Activated CD8-positive, alpha-beta memory T cell treated with anti-CD3 and anti-CD28 coated beads, Interleukin-2, amount 10 ng/mL, durations not matched to agents 7 days and 5 days (primary cell): ENCODE results near the gene DNMBP. TPM values are rescaled to one million over a fixed set of nuclear protein-coding genes. Genes with fewer than 3 reads are reported as not detected.
A peak's percentile ranks its signal among the peaks of the same experiment; 100 is the strongest.

Source experiments
- ATAC-seq: fragments of 150-1000 bp; cut with Tn5 transposase; one replicate; pipeline ENCODE4 v1.10.0; 2021; ENCODE audit warnings: moderate library complexity
- CTCF ChIA-PET: fragments of 350-600 bp; sonication (Branson Sonifier 250); formaldehyde crosslinking; loops from one replicate; lab custom pipeline; 2021; ENCODE audit warnings: antibody characterized with exemption; lab: Charles Lee
- DNase-seq: peaks from one replicate; pipeline ENCODE4 v3.0.0-alpha.2; 2020
- H3K27ac Mint-ChIP-seq: one replicate; pipeline ENCODE4 v1.8.0; 2021; ENCODE audit warnings: mild to moderate bottlenecking, mixed read lengths
- H3K27me3 Mint-ChIP-seq: one replicate; pipeline ENCODE4 v1.8.0; 2021; ENCODE audit warnings: mixed read lengths
- H3K36me3 Mint-ChIP-seq: one replicate; pipeline ENCODE4 v1.8.0; 2021; ENCODE audit warnings: mild to moderate bottlenecking, mixed read lengths
- H3K4me1 Mint-ChIP-seq: one replicate; pipeline ENCODE4 v1.8.0; 2021; ENCODE audit warnings: mixed read lengths
- H3K4me3 Mint-ChIP-seq: one replicate; pipeline ENCODE4 v1.8.0; 2021; ENCODE audit warnings: mild to moderate bottlenecking, moderate library complexity, mixed read lengths
- H3K9me3 Mint-ChIP-seq: one replicate; pipeline ENCODE4 v1.8.0; 2022; ENCODE audit warnings: low read depth, mixed read lengths
- total RNA-seq, 2 experiments: library from RNA; stranded (reverse); gene quantifications; one replicate each; pipeline ENCODE4 v1.2.3, GENCODE V29; 2021

DNMBP gene
- total RNA-seq, 2 experiments from 2014 or later, result 3.4 to 5.1 TPM

DNA sequence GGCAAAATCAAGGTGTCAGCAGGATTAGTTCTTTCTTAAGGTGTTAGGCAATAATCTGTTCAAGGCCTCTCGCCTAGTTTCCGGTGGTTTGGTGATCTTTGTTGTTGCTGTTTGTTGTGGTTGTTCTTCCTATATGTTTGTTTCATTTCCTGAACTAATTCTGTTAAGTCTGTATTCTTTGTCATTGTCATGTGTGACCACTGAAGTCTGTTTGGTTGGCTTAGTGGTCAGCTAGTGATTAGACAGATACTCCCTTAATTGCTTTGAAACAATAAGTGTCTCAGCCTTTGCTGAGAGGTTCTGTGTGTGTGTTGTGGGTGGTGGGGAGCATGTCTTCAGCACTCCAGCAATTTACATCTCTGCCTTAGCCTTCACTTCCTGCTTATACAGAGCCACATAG is 181.3 kb downstream of the DNMBP start:
- Mint-ChIP-seq H3K4me1 (peaks cover 14% of the 10 kb centered on the region), H3K9me3 (peaks cover 11% of the 10 kb centered on the region), H3K27me3 (peaks cover 3% of the 10 kb centered on the region), H3K36me3 (peaks cover 16% of the 10 kb centered on the region), H3K27ac (peak overlapping the region; percentile 78), H3K4me3 (no peak overlapping the region)
- DNase-seq (peak; percentile 48), ATAC-seq (no peak)
- CTCF ChIA-PET, result interaction anchor here (2.0 kb wide), 1 partner anchor 17 kb away, joined by 6 read pairs; no protein-coding TSS in a partner anchor

DNA sequence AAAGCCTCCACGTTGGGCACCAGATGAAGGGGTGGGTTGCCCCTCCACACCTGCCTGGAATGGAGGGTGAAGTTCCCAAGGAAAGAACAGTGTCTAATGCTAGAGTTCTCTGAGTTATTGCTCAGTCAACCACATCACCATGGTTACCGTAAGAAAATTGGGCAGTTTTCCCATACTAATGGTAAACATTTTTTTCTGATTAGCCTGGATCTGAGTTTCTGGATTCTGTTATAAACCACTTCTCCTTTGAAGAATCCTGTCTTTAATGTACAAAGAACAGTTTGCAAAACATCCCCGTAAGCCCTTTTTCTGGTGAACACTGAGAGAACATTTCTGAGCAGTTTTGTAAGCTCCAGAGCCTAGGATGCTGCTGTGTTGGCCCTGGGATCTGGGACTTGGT is 181.8 kb downstream of the DNMBP start:
- Mint-ChIP-seq H3K27me3 (peaks cover 3% of the 10 kb centered on the region), H3K9me3 (peaks cover 11% of the 10 kb centered on the region), H3K27ac (peak overlapping the region; percentile 78), H3K36me3 (peaks cover 16% of the 10 kb centered on the region), H3K4me1 (peaks cover 14% of the 10 kb centered on the region), H3K4me3 (no peak overlapping the region)
- CTCF ChIA-PET, result interaction anchor here (2.0 kb wide), 1 partner anchor 17 kb away, joined by 6 read pairs; no protein-coding TSS in a partner anchor
- DNase-seq, result no peak
- ATAC-seq, result no peak

Other genes with a start within 250 kb of the DNMBP start
- under 1 TPM; 0.82 to 0.85 TPM for gene ABCC2, start 227.3 kb downstream of the DNMBP start, total RNA-seq
- not detected for gene CPN1, start 71.9 kb upstream of the DNMBP start, total RNA-seq
- 10 to 100 TPM; 17.2 to 17.5 TPM for gene ERLIN1, start 176.1 kb upstream of the DNMBP start, total RNA-seq
- 10 to 100 TPM; 27.4 to 31.6 TPM for gene CHUK, start 219.6 kb upstream of the DNMBP start, total RNA-seq